Sigmoid colon (tissue), 7 donors: Measurements from ENCODE around the gene CSNK1A1. TPM values are rescaled to one million over a fixed set of nuclear protein-coding genes. Genes with fewer than 3 reads are reported as not detected.
A peak's percentile ranks its signal among the peaks of the same experiment; 100 is the strongest.

Source experiments
- DNase-seq: peaks from one replicate; pipeline ENCODE4 v3.0.0-alpha.2; 2019
- H3K27ac ChIP-seq, 4 donors: fragments of 200-600 bp; sonication (generic); one replicate each; pipeline ENCODE4 v1.5.1; 2016 to 2019; ENCODE audit warnings: mild to moderate bottlenecking in 1 of 4
- H3K27me3 ChIP-seq, 3 donors: fragments of 200-600 bp; sonication (generic); one replicate each; pipeline ENCODE4 v1.5.1; 2019; ENCODE audit warnings: mild to moderate bottlenecking in 1 of 3
- H3K36me3 ChIP-seq, 4 donors: fragments of 200-600 bp; sonication (generic); one replicate each; pipeline ENCODE4 v1.5.1; 2016 to 2019
- H3K4me1 ChIP-seq, 4 donors: fragments of 200-600 bp; sonication (generic); one replicate each; pipeline ENCODE4 v1.5.1; 2017 to 2019
- H3K4me3 ChIP-seq, 4 donors: fragments of 200-600 bp; sonication (generic); one replicate each; pipeline ENCODE4 v1.5.1; 2017 to 2019; ENCODE audit warnings: mild to moderate bottlenecking in 2 of 4, moderate library complexity in 1 of 4
- H3K9me3 ChIP-seq, 4 donors: fragments of 200-600 bp in 3 of 4; sonication (generic) in 3 of 4; one replicate each; pipeline versions ENCODE4 v1.5.1 to v1.6.1; 2013 to 2019
- EP300 ChIP-seq, 4 donors: sonication (generic); formaldehyde crosslinking; IDR thresholded peaks; one replicate each; pipeline ENCODE4 v1.6.1; 2017; ENCODE audit warnings: antibody characterized with exemption in 4 of 4
- POLR2A ChIP-seq, 2 donors: fragments of 450-650 bp; IDR thresholded peaks; one replicate each; pipeline ENCODE4 v1.6.1; 2016; ENCODE audit warnings: antibody characterized with exemption in 2 of 2, mild to moderate bottlenecking in 2 of 2, moderate library complexity in 2 of 2
- POLR2AphosphoS5 ChIP-seq, 4 donors: sonication (generic); formaldehyde crosslinking; IDR thresholded peaks; one replicate each; pipeline ENCODE4 v1.6.1; 2017; ENCODE audit warnings: antibody characterized with exemption in 4 of 4
- WGBS, 2 donors: extraction: QIAGEN DNeasy Blood & Tissue Kit; methylation state at CpG; one replicate each; pipeline ENCODE4 v1.1.7; 2013; 5-methylcytosine and 5-hydroxymethylcytosine counted together
- intact Hi-C: fragments of 100-400 bp; cut with DNase I; formaldehyde crosslinking; loops from one replicate; pipeline ENCODE4 v1.15.1; 2023
- polyA plus RNA-seq, 3 donors: library from polyadenylated mRNA; stranded (reverse); fragments of 200-250 nt; gene quantifications; one replicate each; pipeline ENCODE4 v1.2.3, GENCODE V29; 2013
- total RNA-seq, 4 donors: library from RNA; depleted of rRNA; stranded (reverse); fragments of >200 nt; gene quantifications; one replicate each; pipeline ENCODE4 v1.1.0, GENCODE V29; 2016
- TF ChIP-seq, protein P1 (sequence below), 4 experiments: fragments of 450-650 bp in 3 of 4; fragments of 200-600 bp in 1 of 4; IDR thresholded peaks; one replicate each; pipeline ENCODE4 v1.5.1; 2016 to 2019; ENCODE audit warnings: antibody characterized with exemption in 4 of 4, mild to moderate bottlenecking in 3 of 4, moderate library complexity in 2 of 4
- donor health status: healthy with polysubstance abuse.
- donor health status: Bipolar disorder and iron deficiency.
- donor health status: healthy.

The CSNK1A1 gene
- total and polyA plus RNA-seq, 7 donors = 85.3 to 298 (median 214) TPM

DNA sequence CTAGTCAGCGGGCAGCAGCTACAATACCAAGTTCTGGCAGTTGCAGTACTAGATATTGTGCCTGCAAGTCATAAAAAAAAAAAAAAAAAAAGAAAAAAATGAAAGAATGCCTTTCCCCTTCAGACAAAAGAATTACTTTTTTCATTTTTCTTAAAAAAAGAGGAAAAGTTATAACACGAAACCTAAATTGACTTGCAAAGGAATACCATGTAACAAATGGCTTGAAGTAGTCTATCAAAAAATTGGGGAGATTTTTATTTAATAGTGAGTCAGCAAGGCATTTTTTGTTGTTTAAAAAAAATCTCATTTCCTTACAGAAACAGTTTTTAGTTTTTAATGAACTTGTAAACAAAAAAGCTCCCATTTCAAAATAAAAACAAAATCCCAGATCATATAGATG is 55.6 kb downstream of the CSNK1A1 start:
- H3K4me3 ChIP-seq = no peak overlapping the region
- H3K9me3 ChIP-seq = no peaks in the 10 kb centered on the region
- H3K27me3 ChIP-seq = no peaks in the 10 kb centered on the region
- TF ChIP-seq POLR2A (IDR thresholded peaks at IDR 0.05) = no peak
- TF ChIP-seq, protein P1, sequence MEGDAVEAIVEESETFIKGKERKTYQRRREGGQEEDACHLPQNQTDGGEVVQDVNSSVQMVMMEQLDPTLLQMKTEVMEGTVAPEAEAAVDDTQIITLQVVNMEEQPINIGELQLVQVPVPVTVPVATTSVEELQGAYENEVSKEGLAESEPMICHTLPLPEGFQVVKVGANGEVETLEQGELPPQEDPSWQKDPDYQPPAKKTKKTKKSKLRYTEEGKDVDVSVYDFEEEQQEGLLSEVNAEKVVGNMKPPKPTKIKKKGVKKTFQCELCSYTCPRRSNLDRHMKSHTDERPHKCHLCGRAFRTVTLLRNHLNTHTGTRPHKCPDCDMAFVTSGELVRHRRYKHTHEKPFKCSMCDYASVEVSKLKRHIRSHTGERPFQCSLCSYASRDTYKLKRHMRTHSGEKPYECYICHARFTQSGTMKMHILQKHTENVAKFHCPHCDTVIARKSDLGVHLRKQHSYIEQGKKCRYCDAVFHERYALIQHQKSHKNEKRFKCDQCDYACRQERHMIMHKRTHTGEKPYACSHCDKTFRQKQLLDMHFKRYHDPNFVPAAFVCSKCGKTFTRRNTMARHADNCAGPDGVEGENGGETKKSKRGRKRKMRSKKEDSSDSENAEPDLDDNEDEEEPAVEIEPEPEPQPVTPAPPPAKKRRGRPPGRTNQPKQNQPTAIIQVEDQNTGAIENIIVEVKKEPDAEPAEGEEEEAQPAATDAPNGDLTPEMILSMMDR (IDR thresholded peaks at IDR 0.05) = no peak
- no peak for TF ChIP-seq EP300 (IDR thresholded peaks at IDR 0.05)
- no peak for TF ChIP-seq POLR2AphosphoS5 (IDR thresholded peaks at IDR 0.05)
- peaks cover 3 to 53% (median 12%) of the 10 kb centered on the region in 4 donors for H3K36me3 ChIP-seq
- 89 to 91% methylated on average over 2 of the region's 2 CpGs for WGBS, 2 donors
- intact Hi-C loops = no loop called here
- H3K4me1 ChIP-seq = peaks cover 0 to 67% (median 40%) of the 10 kb centered on the region in 4 donors
- H3K27ac ChIP-seq = peak overlapping the region; percentile 71 to 92 (median 90)
- no peak for DNase-seq

DNA sequence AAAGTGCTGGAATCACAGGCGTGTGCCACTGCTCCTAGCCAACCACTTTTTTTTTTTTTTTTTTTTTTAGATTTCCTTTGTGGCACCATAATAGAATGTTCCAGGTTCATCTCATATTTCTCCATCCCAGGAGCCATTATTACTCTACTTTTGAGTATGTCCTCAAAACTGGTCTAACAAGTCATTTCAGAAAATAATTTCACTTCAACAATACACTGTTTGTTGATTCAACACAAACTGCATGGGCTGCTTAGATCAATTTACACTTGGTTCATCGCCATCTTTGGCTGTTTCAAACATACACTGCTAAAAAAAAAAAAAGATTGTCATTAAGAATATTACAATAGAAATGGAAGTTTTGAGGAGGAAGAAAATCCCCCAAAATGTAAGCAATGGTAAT is 57.9 kb downstream of the CSNK1A1 start:
- H3K9me3 ChIP-seq = no peaks in the 10 kb centered on the region
- intact Hi-C loops = no loop called here
- DNase-seq = no peak
- H3K36me3 ChIP-seq = peaks cover 0 to 35% (median 6%) of the 10 kb centered on the region in 4 donors
- TF ChIP-seq POLR2A (IDR thresholded peaks at IDR 0.05) = no peak
- no peak for TF ChIP-seq POLR2AphosphoS5 (IDR thresholded peaks at IDR 0.05)
- no peak for TF ChIP-seq EP300 (IDR thresholded peaks at IDR 0.05)
- TF ChIP-seq, protein P1 (IDR thresholded peaks at IDR 0.05) = no peak
- no peaks in the 10 kb centered on the region for H3K27me3 ChIP-seq
- H3K4me1 ChIP-seq = peaks cover 0 to 86% (median 64%) of the 10 kb centered on the region in 4 donors
- peak overlapping the region in 3 of 4 donors; percentile 88 to 92 (median 91) for H3K27ac ChIP-seq
- no peak overlapping the region for H3K4me3 ChIP-seq
- 56 to 80% methylated on average over 2 of the region's 2 CpGs for WGBS, 2 donors

DNA sequence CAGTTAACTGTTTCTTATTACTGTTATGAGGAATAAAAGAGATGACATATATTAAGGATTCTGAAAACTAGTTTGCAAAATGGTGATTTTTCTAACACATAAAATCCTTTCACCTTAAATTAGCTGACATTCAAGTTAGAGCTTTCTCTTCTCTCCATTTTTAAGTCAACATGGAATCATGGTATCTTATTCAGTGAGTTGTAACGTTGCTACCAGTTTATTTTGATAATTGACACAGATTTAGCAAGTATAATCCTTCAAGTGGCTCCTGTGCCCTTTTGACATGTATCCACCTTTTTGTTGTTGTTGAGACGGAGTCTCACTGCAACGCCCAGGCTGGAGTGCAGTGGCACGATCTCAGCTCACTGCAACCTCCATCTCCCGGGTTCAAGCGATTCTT is 58.5 kb downstream of the CSNK1A1 start:
- Histone ChIP-seq H3K9me3 (no peaks in the 10 kb centered on the region), H3K27ac (peak overlapping the region in 3 of 4 donors; percentile 88 to 92 (median 91)), H3K4me1 (peaks cover 0 to 86% (median 67%) of the 10 kb centered on the region in 4 donors), H3K4me3 (no peak overlapping the region), H3K36me3 (peaks cover 0 to 30% (median 6%) of the 10 kb centered on the region in 4 donors), H3K27me3 (no peaks in the 10 kb centered on the region)
- TF ChIP-seq POLR2A (IDR thresholded peaks at IDR 0.05) (no peak), EP300 (IDR thresholded peaks at IDR 0.05) (no peak), POLR2AphosphoS5 (IDR thresholded peaks at IDR 0.05) (no peak)
- TF ChIP-seq, protein P1 (IDR thresholded peaks at IDR 0.05) = no peak
- intact Hi-C loops = no loop called here
- WGBS, 2 donors = 95 to 97% methylated on average over 6 of the region's 6 CpGs
- DNase-seq = no peak

DNA sequence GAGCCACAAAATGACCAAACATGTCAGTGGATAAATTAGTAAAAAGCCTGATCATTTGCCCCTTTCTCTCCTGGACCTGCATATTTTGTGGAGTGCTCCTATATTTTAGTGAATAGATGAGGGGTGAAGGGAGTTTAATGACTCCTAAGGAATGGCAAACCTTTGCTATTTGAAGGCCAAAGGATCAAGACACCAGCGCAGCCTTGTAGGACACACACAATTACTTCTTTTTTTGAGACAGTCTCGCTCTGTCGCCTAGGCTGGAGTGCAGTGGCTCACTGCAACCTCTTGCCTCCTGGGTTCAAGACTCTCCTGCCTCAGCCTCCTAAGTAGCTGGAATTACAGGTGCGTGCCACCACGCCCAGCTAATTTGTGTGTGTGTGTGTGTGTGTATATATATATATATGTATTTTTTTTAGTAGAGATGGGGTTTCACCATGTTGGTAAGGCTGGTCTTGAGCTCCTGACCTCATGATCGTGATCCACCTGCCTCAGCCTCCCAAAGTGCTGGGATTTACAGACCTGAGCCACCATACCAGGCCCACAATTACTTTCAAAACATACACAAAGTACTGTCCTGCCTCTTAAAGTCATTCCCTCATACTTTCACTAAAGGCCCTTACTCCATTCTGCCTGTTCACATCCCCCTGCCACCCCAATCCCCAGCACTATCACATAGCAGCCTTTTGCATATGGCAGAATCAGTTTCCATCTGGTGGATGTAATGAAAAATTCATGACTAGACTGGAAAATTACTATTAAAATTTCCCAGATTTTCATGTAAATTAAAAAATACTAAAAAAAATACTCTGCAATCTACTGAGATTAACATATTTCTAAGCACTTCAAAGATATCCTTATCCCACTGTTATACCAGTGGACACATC is 60.4 kb downstream of the CSNK1A1 start:
- H3K4me1 ChIP-seq = peaks cover 0 to 86% (median 69%) of the 10 kb centered on the region in 4 donors
- peaks cover 0 to 18% (median 3%) of the 10 kb centered on the region in 4 donors for H3K36me3 ChIP-seq
- no peaks in the 10 kb centered on the region for H3K27me3 ChIP-seq
- H3K27ac ChIP-seq = peak overlapping the region; percentile 86 to 92 (median 90)
- 70 to 85% methylated on average over 6 of the region's 6 CpGs for WGBS, 2 donors
- H3K4me3 ChIP-seq = no peak overlapping the region
- TF ChIP-seq POLR2A (IDR thresholded peaks at IDR 0.05) (no peak), POLR2AphosphoS5 (IDR thresholded peaks at IDR 0.05) (peak in 1 of 4 donors; percentile 26)
- no peak for DNase-seq
- no peaks in the 10 kb centered on the region for H3K9me3 ChIP-seq
- intact Hi-C loops = no loop called here

DNA sequence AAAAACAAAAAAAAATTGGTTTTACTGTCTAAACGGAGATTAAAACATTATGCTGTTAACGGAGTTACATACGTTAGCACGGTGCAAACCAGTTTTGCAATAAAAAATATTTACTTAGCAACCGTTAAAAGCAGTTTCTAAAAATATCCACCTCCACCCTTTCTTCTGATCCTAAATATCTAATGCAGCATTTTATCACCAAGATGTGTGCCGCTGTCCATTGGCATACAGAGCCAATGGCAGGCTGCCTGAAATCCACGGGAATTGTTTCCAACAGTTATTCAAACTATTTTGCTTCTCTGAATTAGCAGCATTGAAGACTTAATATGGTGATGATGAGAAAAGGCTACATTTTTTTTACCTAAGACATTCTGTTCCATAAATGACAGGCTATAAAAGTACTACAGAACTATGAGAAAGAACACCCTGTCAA is 61.6 kb downstream of the CSNK1A1 start:
- WGBS, 2 donors = 5 to 31% methylated on average over 7 of the region's 7 CpGs
- peaks cover 0 to 88% (median 72%) of the 10 kb centered on the region in 4 donors for H3K4me1 ChIP-seq
- H3K27me3 ChIP-seq = no peaks in the 10 kb centered on the region
- no peaks in the 10 kb centered on the region for H3K9me3 ChIP-seq
- no peak for DNase-seq
- intact Hi-C loops = loop anchor here (5.0 kb wide), 1 partner anchor 58 kb away; no protein-coding TSS in a partner anchor
- H3K27ac ChIP-seq = peak overlapping the region; percentile 86 to 92 (median 90)
- TF ChIP-seq EP300 (IDR thresholded peaks at IDR 0.05) = peak in 3 of 4 donors; percentile 78 to 96 (median 80)
- no peak for TF ChIP-seq POLR2A (IDR thresholded peaks at IDR 0.05)
- TF ChIP-seq, protein P1 (IDR thresholded peaks at IDR 0.05) = no peak
- TF ChIP-seq POLR2AphosphoS5 (IDR thresholded peaks at IDR 0.05) = peak in 3 of 4 donors; percentile 68 to 78 (median 72)
- no peak overlapping the region for H3K4me3 ChIP-seq
- peaks cover 0 to 6% (median 3%) of the 10 kb centered on the region in 4 donors for H3K36me3 ChIP-seq
